NAMALWA (cell line): Measurements from ENCODE around the gene TOP3A.

Source experiments
- DNase-seq: peaks from one replicate; pipeline ENCODE4 v3.0.0-alpha.2; 2015; ENCODE audit warnings: low spot score

Gene TOP3A

GRCh38 chr17:18231164-18231563 lies 83.6 kb downstream of the TOP3A start:
- DNase-seq: no peak

- DNase-seq: no peak
These were observed 84.3 kb downstream of the TOP3A start for GRCh38 chr17:18230288-18231141.

- DNase-seq: no peak
These were observed 85.0 kb downstream of the TOP3A start for GRCh38 chr17:18229771-18230170.

- DNase-seq: no peak
These were observed 85.5 kb downstream of the TOP3A start for GRCh38 chr17:18229254-18229653.

GRCh38 chr17:18228176-18228682 lies 86.6 kb downstream of the TOP3A start:
- DNase-seq: no peak

GRCh38 chr17:18227635-18228034 lies 87.2 kb downstream of the TOP3A start:
- no peak for DNase-seq

GRCh38 chr17:18226284-18226945 lies 88.4 kb downstream of the TOP3A start:
- DNase-seq: no peak

- no peak for DNase-seq
These were observed 89.0 kb downstream of the TOP3A start for GRCh38 chr17:18225642-18226283.

GRCh38 chr17:18225121-18225641 lies 89.6 kb downstream of the TOP3A start, which contains the start of gene LLGL1:
TSS of gene LLGL1 (plus strand) at chr17:18225635. CDS start at chr17:18225683, 48 bp downstream.
- peak; percentile 87 for DNase-seq

- no peak for DNase-seq
These were observed 90.2 kb downstream of the TOP3A start for GRCh38 chr17:18224387-18225120.

- DNase-seq: no peak
These were observed 90.8 kb downstream of the TOP3A start for GRCh38 chr17:18224053-18224386.
